Measurements from ENCODE around the gene CD74.

GRCh38 chr5:150434464-150434863 is 21.8 kb upstream of the CD74 start:
- TF ChIP-seq POLR2AphosphoS5 (IDR thresholded peaks at IDR 0.05): no peak
- TF ChIP-seq CTCF (IDR thresholded peaks at IDR 0.05): no peak
- TF ChIP-seq POLR2A (IDR thresholded peaks at IDR 0.05): no peak
- no peak for TF ChIP-seq EP300 (IDR thresholded peaks at IDR 0.05)
